Stimulated activated CD4-positive, alpha-beta T cell treated with anti-CD3 and anti-CD28 coated beads, Interleukin-4, amount 100 ng/mL, for 24 hours (primary cell): ENCODE results near the gene MEDAG.

Experiments
- DNase-seq: peaks from one replicate; pipeline ENCODE4 v3.0.0-alpha.2; 2020

Gene MEDAG

DNA sequence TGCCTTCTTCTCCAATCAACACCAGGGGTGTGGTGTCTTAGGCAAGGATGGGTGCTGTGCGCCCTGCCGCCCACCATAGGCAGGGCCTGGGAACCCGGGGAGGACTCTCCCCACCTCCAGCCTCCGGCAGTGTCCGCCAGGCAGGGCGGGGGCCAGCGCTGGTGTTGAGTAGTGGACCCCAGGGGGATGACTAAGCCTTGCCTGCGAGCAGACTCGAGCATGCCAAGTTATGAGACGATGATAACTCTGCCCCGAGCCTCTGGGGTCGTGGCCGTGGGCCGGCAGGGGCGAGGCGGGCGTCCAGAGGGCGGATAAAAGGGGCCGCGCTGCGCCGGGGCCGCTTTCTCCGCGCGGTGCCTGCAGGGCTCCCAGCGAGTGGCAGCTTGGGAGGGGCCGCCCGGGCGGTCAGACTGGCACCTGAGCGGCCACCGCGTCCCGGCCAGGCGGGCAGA is at the start of gene MEDAG:
TSS of gene MEDAG (plus strand) at position 340 of the 452 bp plus-strand sequence. CDS start 245 bp downstream, outside the sequence.
- no peak for DNase-seq

DNA sequence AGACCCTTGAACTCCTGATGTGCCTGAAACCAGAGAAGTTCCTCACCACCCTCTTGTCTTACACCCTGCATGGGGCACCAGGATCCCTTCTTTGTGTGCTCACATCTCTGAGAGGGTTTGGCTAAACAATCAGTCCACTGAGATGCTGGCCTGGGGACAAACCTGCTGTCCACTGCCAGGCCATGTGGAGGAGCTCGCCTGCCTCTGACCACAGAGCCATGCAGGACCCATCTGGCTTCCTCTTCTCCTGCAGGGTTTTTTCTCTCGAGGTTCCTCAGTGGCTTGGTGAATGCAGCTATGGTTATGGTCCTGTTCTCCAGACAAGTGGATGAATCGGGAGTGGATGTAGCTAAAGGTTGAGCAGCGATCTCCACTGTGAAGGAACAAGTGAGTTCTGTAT is 49.1 kb upstream of the MEDAG start:
- DNase-seq: no peak

DNA sequence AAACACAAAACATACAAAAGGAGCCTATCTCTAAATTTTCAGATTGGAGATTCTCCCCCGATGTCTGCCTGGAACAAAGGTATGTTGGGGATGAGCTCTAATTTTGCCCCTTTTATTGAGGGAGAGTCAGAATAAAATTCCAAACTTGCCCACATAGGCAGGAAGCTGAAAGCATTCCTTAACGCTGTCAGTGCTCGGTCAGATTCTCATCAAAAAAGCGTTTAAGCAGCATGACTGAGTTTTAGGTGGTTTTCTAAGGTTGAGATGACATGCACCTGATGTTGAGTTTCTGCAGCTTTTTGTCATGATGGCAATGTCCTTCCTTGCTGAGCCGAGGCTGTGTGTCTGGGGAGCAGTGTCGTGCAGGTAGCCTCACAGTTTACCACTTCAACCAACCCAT is 48.4 kb upstream of the MEDAG start:
- DNase-seq: no peak

- no peak for DNase-seq
Observed at GRCh38 chr13:30859326-30859725, 46.7 kb upstream of the MEDAG start.

- DNase-seq: no peak
Observed at GRCh38 chr13:30861163-30861562, 44.9 kb upstream of the MEDAG start.

- DNase-seq: no peak
Observed at GRCh38 chr13:30861836-30862467, 44.1 kb upstream of the MEDAG start.

GRCh38 chr13:30862707-30863106 is 43.4 kb upstream of the MEDAG start:
- DNase-seq: no peak

GRCh38 chr13:30863231-30863630 is 42.8 kb upstream of the MEDAG start:
- DNase-seq: no peak

- no peak for DNase-seq
Observed at GRCh38 chr13:30863796-30864195, 42.3 kb upstream of the MEDAG start.

- DNase-seq: no peak
Observed at GRCh38 chr13:30864433-30865122, 41.5 kb upstream of the MEDAG start.

- peak; percentile 60 for DNase-seq
Observed at GRCh38 chr13:30865123-30866049, 40.7 kb upstream of the MEDAG start.

- DNase-seq: no peak
Observed at GRCh38 chr13:30866677-30867076, 39.4 kb upstream of the MEDAG start.

DNA sequence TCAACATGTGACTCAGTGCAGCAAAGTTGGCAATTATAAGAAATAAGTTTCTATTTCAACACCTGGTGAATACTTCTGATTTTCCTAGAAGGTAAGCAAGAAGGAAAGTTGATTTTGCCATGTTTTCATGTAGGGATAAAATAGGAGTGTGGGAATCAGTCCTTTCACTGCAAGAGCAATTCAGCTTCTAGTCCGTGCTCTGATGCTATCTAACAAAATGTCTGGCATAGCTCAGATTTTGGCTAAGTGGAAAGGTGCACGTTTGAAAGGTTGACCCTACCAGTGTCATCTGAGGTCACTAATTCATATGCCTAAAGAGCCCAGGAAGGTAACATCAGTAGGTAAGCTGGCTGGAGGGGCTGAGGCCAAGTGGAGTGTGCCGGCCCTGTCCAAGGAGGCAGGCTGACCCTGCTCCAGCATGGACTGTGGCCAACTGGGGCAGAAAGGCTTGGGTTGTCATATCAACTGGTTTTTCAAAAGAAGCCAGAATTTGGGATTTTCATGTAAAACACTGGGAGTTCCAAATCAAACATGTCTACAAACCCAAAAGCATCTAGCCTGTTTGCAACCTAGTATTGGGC is 38.9 kb upstream of the MEDAG start:
- DNase-seq: no peak

- DNase-seq: no peak
Observed at GRCh38 chr13:30868799-30869470, 37.1 kb upstream of the MEDAG start.

- no peak for DNase-seq
Observed at GRCh38 chr13:30869491-30869890, 36.6 kb upstream of the MEDAG start.

DNA sequence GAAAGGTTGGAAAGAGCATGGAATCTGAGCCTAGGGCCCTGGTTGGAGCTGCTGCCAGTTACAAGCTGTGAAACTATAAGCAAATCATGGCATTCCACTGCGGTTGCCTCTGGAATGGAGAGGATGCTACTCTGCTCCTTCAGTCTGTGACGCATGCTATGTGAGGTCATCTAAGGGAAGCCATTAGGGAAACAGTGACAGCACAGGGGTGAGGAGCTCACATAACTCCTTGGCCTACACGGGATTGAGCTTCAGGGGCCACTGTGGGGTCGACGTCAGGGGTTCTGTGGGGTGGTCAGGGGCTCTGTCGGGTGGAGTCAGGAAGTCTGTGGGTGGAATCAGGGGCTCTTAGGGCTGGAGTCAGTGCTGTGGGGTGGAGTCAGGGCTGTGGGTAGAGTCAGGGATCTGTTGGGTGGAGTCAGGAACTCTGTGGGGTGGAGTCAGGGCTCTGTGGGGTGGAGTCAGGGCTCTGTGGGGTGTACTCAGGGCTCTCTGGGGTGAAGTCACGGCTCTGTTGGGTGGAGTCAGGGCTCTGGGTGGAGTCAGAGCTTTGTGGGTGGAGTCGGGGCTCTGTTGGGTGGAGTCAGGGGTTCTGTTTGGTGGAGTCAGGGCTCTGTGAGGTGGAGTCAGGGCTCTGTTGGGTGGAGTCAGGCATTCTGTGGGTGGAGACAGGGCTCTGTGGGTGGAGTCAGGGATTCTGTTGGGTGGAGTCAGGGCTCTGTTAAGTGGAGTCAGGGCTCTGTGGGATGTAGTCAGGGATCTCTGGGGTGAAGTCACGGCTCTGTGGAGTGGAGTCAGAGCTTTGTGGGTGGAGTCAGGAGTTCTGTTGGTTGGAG is 35.8 kb upstream of the MEDAG start:
- peak; percentile 7 for DNase-seq

DNA sequence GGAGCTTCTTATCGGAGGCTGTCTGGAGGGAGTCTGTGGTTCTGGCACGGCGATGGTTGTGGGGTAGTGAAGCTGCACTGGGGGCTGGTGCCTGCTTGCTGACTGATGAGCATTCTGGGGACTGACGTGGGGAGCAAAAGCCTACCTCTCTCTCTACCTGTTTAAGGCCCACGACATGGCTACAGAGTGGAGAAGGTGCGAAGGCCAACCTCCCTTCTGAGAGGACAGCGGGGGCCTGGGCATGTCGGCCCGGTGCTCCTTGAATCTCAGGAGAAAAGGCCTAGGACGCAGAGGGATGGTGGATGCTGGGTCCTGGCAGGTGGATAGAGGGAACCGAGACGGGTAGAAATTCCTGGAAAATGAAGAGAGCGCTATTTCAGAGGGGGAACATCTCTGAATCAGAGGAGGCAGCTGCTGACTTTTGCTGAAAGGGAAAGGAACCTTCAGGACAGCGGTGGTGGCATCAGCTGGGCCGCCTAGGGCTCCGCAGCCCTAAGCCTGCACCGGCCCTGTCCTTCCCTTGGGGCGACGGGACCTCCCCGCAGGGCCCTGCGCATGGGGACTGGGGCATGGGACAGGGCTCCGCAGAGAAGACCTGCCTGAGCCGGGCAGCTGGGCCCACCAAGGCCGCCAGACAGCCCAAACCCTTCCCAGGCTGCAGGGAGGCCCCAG is 35.0 kb upstream of the MEDAG start:
- DNase-seq: no peak

- no peak for DNase-seq
Observed at GRCh38 chr13:30871588-30872275, 34.3 kb upstream of the MEDAG start.

DNA sequence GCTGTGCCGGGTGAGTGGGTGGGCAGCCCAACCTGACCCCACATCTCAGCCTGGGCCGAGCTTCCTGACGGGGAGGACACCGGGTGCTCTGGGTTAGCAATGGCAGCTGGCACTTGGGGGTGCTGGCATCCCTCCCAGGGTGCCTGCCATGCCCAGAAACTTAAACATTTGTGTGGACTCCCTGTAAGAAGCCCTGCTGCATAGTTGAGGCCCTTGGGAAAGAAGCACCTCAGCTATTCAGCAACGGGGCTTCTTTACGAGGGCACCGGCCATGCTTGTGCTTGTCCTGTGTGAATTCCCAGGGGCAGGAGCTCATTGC is 33.8 kb upstream of the MEDAG start:
- no peak for DNase-seq

DNA sequence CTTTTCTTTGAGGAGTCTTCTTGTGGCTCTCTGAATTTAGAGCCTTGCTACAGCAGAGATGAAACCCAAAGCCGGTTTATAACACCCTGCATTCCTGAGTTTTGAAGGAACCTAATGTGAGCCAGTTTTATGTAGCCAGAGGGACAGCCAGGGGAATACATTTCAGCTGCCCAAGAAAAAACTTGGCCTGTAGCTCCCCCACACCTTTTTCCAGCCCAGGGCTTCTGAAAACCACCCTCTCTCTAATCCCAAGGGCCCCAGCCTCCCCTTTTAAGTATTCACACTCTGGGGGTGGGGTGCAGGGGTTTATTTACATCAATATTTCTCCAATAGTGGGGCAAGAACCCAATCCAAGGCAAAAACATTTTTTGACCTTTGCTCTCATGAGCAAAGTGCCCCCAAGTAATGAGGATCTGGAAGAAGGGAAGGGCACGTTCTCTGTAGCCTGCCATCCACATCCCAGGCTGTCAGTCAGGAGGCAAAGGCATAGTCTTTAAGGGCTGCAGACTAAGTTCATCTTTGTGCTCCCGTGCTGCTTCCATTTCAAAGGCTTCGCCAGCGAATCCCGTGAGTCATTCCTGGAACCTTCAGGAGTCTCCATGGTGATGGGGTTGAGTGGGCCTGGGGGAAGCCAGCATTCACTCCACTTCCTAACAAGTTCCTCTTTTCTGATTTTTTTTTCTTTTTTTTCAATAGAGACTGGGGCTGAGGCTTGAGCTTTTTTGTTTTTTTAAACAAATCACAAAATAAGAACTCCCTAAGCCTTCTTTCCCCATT is 33.2 kb upstream of the MEDAG start:
- no peak for DNase-seq
